ENCODE measurements around the gene WDR20. TPM values are rescaled to one million over a fixed set of nuclear protein-coding genes. Genes with fewer than 3 reads are reported as not detected.

WDR20 gene
- polyA plus RNA-seq, 1 donor (not counting 4 experiments of a cell fraction or from before 2014, with no cell fraction given), result 24.5 TPM

DNA sequence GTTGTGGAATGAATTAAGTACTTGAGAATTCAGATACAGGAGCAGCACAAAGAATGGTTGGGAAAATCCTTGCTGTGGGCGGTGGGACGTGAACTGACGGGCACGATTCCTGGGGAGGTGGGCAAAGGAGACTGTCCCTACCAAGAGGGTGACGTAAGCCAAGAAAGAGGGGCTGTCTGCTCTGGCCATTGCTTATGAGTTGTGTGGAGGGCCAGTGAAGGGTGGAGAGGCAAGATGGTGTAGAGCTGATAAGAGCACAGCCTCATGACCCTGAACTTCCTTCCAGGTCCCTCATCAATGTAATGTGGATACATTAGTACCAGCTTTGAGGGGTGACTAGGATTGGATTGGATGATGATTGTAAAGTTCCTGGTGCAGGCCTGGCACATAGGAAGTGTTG lies 50.2 kb downstream of the WDR20 start:
- peaks cover 13% of the 10 kb centered on the region for H4K20me1 ChIP-seq (ENCODE audit: control insufficient read depth, extremely low read depth, insufficient read depth, low read length)
- H3K4me3 ChIP-seq (ENCODE audit: control insufficient read depth in 2 of 3, extremely low read depth in 1 of 3, insufficient read depth in 2 of 3, low read depth in 1 of 3, low read length in 3 of 3), result no peak overlapping the region
- DNase-seq (ENCODE audit: low read depth, low spot score), result no peak
- no peaks in the 10 kb centered on the region for H3K9me3 ChIP-seq (ENCODE audit: control insufficient read depth, low read depth, low read length)
- no peak overlapping the region for H3K27ac ChIP-seq (ENCODE audit: control insufficient read depth, insufficient read depth, low read length)
- dilution Hi-C loops (cut with MboI; ENCODE audit: extremely low pct_ligation_motif_present, low sequenced_read_pairs), result no loop called here
- no peak for TF ChIP-seq EZH2 (IDR thresholded peaks at IDR 0.05; ENCODE audit: low read length)
- TF ChIP-seq, protein P1, sequence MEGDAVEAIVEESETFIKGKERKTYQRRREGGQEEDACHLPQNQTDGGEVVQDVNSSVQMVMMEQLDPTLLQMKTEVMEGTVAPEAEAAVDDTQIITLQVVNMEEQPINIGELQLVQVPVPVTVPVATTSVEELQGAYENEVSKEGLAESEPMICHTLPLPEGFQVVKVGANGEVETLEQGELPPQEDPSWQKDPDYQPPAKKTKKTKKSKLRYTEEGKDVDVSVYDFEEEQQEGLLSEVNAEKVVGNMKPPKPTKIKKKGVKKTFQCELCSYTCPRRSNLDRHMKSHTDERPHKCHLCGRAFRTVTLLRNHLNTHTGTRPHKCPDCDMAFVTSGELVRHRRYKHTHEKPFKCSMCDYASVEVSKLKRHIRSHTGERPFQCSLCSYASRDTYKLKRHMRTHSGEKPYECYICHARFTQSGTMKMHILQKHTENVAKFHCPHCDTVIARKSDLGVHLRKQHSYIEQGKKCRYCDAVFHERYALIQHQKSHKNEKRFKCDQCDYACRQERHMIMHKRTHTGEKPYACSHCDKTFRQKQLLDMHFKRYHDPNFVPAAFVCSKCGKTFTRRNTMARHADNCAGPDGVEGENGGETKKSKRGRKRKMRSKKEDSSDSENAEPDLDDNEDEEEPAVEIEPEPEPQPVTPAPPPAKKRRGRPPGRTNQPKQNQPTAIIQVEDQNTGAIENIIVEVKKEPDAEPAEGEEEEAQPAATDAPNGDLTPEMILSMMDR (optimal IDR thresholded peaks at IDR 0.05 in 1 of 3, IDR thresholded peaks at IDR 0.05 in 1 of 3, conservative IDR thresholded peaks at IDR 0.05 in 1 of 3; ENCODE audit: extremely low read depth in 1 of 3, insufficient read depth in 2 of 3, low read length in 3 of 3), result no peak
- H3K27me3 ChIP-seq (ENCODE audit: control insufficient read depth, extremely low read depth, insufficient read depth, low read length), result no peaks in the 10 kb centered on the region
- peaks cover 25% of the 10 kb centered on the region for H3K4me1 ChIP-seq (ENCODE audit: control insufficient read depth, extremely low read depth, insufficient read depth, low read length)
- peaks cover 10% of the 10 kb centered on the region for H3K9me1 ChIP-seq (ENCODE audit: control insufficient read depth, extremely low read depth, insufficient read depth, low read length)
- H2AFZ ChIP-seq (ENCODE audit: control insufficient read depth, low read length), result no peak overlapping the region
- no peak for FAIRE-seq
- no peak overlapping the region for H3K9ac ChIP-seq (ENCODE audit: control insufficient read depth, extremely low read depth, insufficient read depth, low read length)
- H3K4me2 ChIP-seq (ENCODE audit: control insufficient read depth, extremely low read depth, insufficient read depth, low read depth, low read length), result no peak overlapping the region
- peaks cover 0 to under 1% of the 10 kb centered on the region in 2 experiments for H3K36me3 ChIP-seq (ENCODE audit: control insufficient read depth in 2 of 2, extremely low read depth in 1 of 2, insufficient read depth in 2 of 2, low read length in 2 of 2)
- H3K79me2 ChIP-seq (ENCODE audit: control insufficient read depth, insufficient read depth, low read length), result peaks cover 82% of the 10 kb centered on the region

DNA sequence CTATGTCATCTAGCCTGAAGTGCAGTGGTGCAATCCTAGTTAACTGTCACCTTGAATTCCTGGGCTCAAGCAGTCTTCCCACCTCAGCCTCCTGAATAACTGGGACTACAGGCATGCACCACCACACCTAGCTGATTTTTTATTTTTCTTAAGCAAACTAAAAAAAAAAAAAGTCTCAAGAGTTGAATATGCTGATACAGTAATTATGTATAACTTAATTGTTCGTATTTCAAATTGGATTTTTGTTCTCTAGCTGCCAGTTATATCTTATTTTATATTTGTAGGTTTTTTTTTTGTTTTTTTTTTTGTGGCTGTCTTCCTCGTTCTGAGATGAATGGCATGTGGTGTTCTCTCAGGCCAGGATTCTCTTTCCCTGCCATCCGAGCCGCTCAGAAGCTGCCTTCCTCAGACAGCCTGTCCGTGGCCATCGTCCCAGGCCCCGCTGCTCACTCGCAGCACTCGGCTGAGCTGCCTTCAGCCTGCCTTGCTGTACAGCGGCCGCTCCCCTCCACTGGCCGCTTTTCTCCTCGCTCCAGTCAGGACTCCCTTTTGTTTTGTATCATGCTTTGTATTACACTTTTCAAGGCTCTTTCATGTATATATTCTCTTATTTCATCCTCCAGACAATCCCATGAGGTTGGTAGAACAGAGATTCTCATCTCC lies 53.3 kb downstream of the WDR20 start:
- no peak for TF ChIP-seq EZH2 (IDR thresholded peaks at IDR 0.05; ENCODE audit: low read length)
- TF ChIP-seq, protein P1 (optimal IDR thresholded peaks at IDR 0.05 in 1 of 3, IDR thresholded peaks at IDR 0.05 in 1 of 3, conservative IDR thresholded peaks at IDR 0.05 in 1 of 3; ENCODE audit: extremely low read depth in 1 of 3, insufficient read depth in 2 of 3, low read length in 3 of 3), result no peak
- Histone ChIP-seq H3K4me1 (ENCODE audit: control insufficient read depth, extremely low read depth, insufficient read depth, low read length) (peaks cover 8% of the 10 kb centered on the region), H3K9me1 (ENCODE audit: control insufficient read depth, extremely low read depth, insufficient read depth, low read length) (peaks cover 2% of the 10 kb centered on the region), H3K4me3 (ENCODE audit: control insufficient read depth in 2 of 3, extremely low read depth in 1 of 3, insufficient read depth in 2 of 3, low read depth in 1 of 3, low read length in 3 of 3) (no peak overlapping the region), H3K79me2 (ENCODE audit: control insufficient read depth, insufficient read depth, low read length) (peaks cover 74% of the 10 kb centered on the region), H3K9me3 (ENCODE audit: control insufficient read depth, low read depth, low read length) (no peaks in the 10 kb centered on the region), H3K9ac (ENCODE audit: control insufficient read depth, extremely low read depth, insufficient read depth, low read length) (no peak overlapping the region), H2AFZ (ENCODE audit: control insufficient read depth, low read length) (no peak overlapping the region), H3K36me3 (ENCODE audit: control insufficient read depth in 2 of 2, extremely low read depth in 1 of 2, insufficient read depth in 2 of 2, low read length in 2 of 2) (peaks cover 3 to 14% of the 10 kb centered on the region in 2 experiments), H3K27me3 (ENCODE audit: control insufficient read depth, extremely low read depth, insufficient read depth, low read length) (no peaks in the 10 kb centered on the region), H3K4me2 (ENCODE audit: control insufficient read depth, extremely low read depth, insufficient read depth, low read depth, low read length) (no peak overlapping the region), H3K27ac (ENCODE audit: control insufficient read depth, insufficient read depth, low read length) (no peak overlapping the region), H4K20me1 (ENCODE audit: control insufficient read depth, extremely low read depth, insufficient read depth, low read length) (peaks cover 12% of the 10 kb centered on the region)
- FAIRE-seq (no peak), DNase-seq (ENCODE audit: low read depth, low spot score) (no peak)
- dilution Hi-C loops (cut with MboI; ENCODE audit: extremely low pct_ligation_motif_present, low sequenced_read_pairs), result no loop called here
